GM12873 (cell line): ENCODE measurements around the gene GRK5.

Experiments
- CTCF ChIP-seq: IDR thresholded peaks from 2 replicates; pipeline ENCODE4 v1.5.1; 2012; ENCODE audit warnings: low read depth, mild to moderate bottlenecking, moderate library complexity, low read length, control low read depth; ENCODE audit not compliant: insufficient read depth; ENCODE audit errors: missing control alignments

Gene GRK5

DNA sequence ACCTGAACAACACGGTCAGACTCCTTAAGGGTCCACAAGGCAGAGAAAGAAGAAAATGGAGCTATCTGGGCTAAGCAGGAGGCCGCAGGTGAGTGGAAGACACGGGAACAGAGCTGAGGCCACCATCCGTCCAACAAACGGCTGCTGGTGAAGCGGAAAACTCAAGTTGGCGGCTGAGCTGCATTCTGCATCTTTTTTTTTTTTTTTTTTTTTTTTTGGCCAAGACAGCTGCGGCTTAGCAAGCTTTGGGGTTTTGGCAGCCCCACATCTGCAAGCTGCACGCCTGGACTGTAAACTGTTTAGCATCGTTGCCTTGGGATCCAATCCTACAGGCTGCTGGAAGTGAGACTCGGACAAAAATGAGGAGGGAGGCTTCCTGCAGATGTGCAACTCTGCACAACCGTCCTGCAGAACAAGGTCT is 297.8 kb downstream of the GRK5 start:
- no peak for TF ChIP-seq CTCF
